ENCODE results near the gene SLC22A16. TPM values are rescaled to one million over a fixed set of nuclear protein-coding genes. Genes with fewer than 3 reads are reported as not detected.

Gene SLC22A16
- total and polyA plus RNA-seq, 2 donors from 2014 or later: 0.79 TPM; not detected in 1

DNA sequence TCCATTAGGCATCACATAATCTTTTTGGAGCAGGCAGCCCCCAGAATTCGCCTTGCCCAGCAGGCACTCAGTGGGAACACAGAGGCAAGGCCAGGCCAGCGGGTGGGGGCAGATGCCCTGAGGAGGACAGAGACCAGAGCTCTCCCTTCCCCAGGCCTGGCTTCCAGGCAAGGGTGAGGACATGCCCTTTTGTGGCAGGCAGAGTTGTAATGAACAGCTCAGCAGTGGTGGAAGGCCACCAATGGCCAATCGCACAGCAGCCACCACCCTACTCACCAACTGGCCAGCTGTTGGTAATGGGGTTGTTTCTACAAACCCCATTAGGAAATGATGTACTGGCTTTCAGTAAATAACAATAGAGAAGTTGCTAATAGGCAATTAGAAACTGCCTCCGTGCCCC is 45.7 kb downstream of the SLC22A16 start:
- Histone ChIP-seq H3K27me3 (ENCODE audit: control insufficient read depth, insufficient read depth, low read length) (no peaks in the 10 kb centered on the region), H3K9ac (ENCODE audit: low read length in 3 of 3) (no peak overlapping the region), H3K9me3 (ENCODE audit: control insufficient read depth in 2 of 3, insufficient read depth in 1 of 3, low read length in 3 of 3) (no peaks in the 10 kb centered on the region), H3K27ac (ENCODE audit: low read depth in 2 of 2, low read length in 2 of 2) (no peak overlapping the region), H3K4me3 (ENCODE audit: low read length in 3 of 3) (no peak overlapping the region), H3K36me3 (ENCODE audit: control insufficient read depth in 2 of 3, insufficient read depth in 3 of 3, low read length in 3 of 3) (no peaks in the 10 kb centered on the region), H3K4me1 (ENCODE audit: control insufficient read depth in 2 of 3, insufficient read depth in 2 of 3, low read depth in 1 of 3, low read length in 3 of 3) (no peaks in the 10 kb centered on the region)
- intact Hi-C loops (cut with DNase I): no loop called here
- FAIRE-seq: no peak
- DNase-seq: no peak
- TF ChIP-seq, protein P1, sequence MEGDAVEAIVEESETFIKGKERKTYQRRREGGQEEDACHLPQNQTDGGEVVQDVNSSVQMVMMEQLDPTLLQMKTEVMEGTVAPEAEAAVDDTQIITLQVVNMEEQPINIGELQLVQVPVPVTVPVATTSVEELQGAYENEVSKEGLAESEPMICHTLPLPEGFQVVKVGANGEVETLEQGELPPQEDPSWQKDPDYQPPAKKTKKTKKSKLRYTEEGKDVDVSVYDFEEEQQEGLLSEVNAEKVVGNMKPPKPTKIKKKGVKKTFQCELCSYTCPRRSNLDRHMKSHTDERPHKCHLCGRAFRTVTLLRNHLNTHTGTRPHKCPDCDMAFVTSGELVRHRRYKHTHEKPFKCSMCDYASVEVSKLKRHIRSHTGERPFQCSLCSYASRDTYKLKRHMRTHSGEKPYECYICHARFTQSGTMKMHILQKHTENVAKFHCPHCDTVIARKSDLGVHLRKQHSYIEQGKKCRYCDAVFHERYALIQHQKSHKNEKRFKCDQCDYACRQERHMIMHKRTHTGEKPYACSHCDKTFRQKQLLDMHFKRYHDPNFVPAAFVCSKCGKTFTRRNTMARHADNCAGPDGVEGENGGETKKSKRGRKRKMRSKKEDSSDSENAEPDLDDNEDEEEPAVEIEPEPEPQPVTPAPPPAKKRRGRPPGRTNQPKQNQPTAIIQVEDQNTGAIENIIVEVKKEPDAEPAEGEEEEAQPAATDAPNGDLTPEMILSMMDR (IDR thresholded peaks at IDR 0.05; ENCODE audit: borderline replicate concordance, extremely low read depth, insufficient read depth): no peak

DNA sequence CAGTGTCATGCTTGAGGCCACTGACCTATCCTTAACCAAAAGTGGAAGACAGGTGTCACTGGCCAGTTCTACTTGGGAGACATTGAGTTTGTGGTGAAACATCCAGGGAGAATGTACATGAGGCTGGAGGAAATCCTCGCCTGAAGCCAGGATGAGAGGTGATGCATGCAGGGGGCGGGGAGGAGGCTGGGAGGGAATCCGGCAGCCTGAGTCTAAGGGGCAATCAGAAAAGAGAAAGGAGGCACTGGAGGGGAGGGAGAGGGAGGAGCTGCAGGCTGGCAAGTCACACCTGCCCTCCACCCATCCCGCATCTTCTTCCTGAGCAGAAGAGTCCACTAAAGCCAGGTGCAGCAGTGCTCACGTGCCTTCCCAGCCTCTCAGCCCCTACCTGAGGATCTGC is 46.2 kb downstream of the SLC22A16 start:
- Histone ChIP-seq H3K4me3 (ENCODE audit: low read length in 3 of 3) (no peak overlapping the region), H3K4me1 (ENCODE audit: control insufficient read depth in 2 of 3, insufficient read depth in 2 of 3, low read depth in 1 of 3, low read length in 3 of 3) (no peaks in the 10 kb centered on the region), H3K9me3 (ENCODE audit: control insufficient read depth in 2 of 3, insufficient read depth in 1 of 3, low read length in 3 of 3) (no peaks in the 10 kb centered on the region), H3K36me3 (ENCODE audit: control insufficient read depth in 2 of 3, insufficient read depth in 3 of 3, low read length in 3 of 3) (no peaks in the 10 kb centered on the region), H3K27me3 (ENCODE audit: control insufficient read depth, insufficient read depth, low read length) (no peaks in the 10 kb centered on the region), H3K27ac (ENCODE audit: low read depth in 2 of 2, low read length in 2 of 2) (no peak overlapping the region), H3K9ac (ENCODE audit: low read length in 3 of 3) (no peak overlapping the region)
- FAIRE-seq (no peak), DNase-seq (no peak)
- intact Hi-C loops (cut with DNase I): no loop called here
- TF ChIP-seq, protein P1 (IDR thresholded peaks at IDR 0.05; ENCODE audit: borderline replicate concordance, extremely low read depth, insufficient read depth): no peak

DNA sequence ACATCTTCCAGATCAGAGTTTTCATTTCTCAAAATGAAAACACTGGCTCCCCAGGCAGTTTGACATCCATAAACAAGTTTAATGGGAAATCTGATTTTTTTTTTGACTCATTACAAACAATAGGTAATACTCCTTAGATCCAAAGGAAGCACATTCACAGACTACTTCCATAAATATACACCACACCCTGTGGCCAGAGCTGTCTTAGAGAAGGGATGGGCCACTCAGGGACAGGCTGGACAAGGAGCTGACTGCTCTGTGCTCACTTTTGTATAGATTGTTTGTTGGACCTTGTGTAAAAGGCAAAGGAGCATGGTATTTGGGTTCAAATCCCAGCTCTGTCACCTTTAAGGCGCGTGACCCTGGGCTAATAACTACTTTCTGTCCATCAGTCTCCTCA is 48.3 kb downstream of the SLC22A16 start:
- Histone ChIP-seq H3K36me3 (ENCODE audit: control insufficient read depth in 2 of 3, insufficient read depth in 3 of 3, low read length in 3 of 3) (no peaks in the 10 kb centered on the region), H3K27ac (ENCODE audit: low read depth in 2 of 2, low read length in 2 of 2) (no peak overlapping the region), H3K9me3 (ENCODE audit: control insufficient read depth in 2 of 3, insufficient read depth in 1 of 3, low read length in 3 of 3) (no peaks in the 10 kb centered on the region), H3K4me1 (ENCODE audit: control insufficient read depth in 2 of 3, insufficient read depth in 2 of 3, low read depth in 1 of 3, low read length in 3 of 3) (no peaks in the 10 kb centered on the region), H3K9ac (ENCODE audit: low read length in 3 of 3) (no peak overlapping the region), H3K4me3 (ENCODE audit: low read length in 3 of 3) (no peak overlapping the region), H3K27me3 (ENCODE audit: control insufficient read depth, insufficient read depth, low read length) (no peaks in the 10 kb centered on the region)
- intact Hi-C loops (cut with DNase I): no loop called here
- TF ChIP-seq, protein P1 (IDR thresholded peaks at IDR 0.05; ENCODE audit: borderline replicate concordance, extremely low read depth, insufficient read depth): no peak
- FAIRE-seq: no peak
- no peak for DNase-seq

DNA sequence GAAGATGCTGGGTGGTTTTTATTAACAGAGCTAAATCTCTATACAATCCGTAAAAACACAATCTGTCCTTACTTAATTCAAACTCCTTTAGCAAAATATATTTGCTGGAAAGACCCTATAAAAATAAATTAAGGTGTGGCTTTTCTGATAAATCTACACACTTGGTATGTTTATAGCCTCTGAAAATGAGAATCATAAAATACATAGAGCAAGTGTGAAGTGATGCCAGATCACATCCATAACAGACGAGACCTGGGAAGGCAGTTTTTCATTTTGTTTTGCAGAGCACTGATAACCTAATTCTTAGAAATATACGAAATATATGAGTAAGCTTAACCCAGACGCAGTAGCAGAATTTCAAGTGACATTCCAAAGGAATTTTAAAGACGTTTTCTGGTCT is 50.6 kb downstream of the SLC22A16 start:
- FAIRE-seq (no peak), DNase-seq (no peak)
- Histone ChIP-seq H3K4me1 (ENCODE audit: control insufficient read depth in 2 of 3, insufficient read depth in 2 of 3, low read depth in 1 of 3, low read length in 3 of 3) (no peaks in the 10 kb centered on the region), H3K4me3 (ENCODE audit: low read length in 3 of 3) (no peak overlapping the region), H3K9me3 (ENCODE audit: control insufficient read depth in 2 of 3, insufficient read depth in 1 of 3, low read length in 3 of 3) (peaks cover 0 to 3% (median 0%) of the 10 kb centered on the region in 3 donors), H3K27me3 (ENCODE audit: control insufficient read depth, insufficient read depth, low read length) (no peaks in the 10 kb centered on the region), H3K36me3 (ENCODE audit: control insufficient read depth in 2 of 3, insufficient read depth in 3 of 3, low read length in 3 of 3) (no peaks in the 10 kb centered on the region), H3K9ac (ENCODE audit: low read length in 3 of 3) (no peak overlapping the region), H3K27ac (ENCODE audit: low read depth in 2 of 2, low read length in 2 of 2) (no peak overlapping the region)
- intact Hi-C loops (cut with DNase I): no loop called here
- TF ChIP-seq, protein P1 (IDR thresholded peaks at IDR 0.05; ENCODE audit: borderline replicate concordance, extremely low read depth, insufficient read depth): no peak

Data from kidney (tissue), 14 donors.